Astrocyte (in vitro differentiated cells and primary cell): Measurements from ENCODE around the gene PRG2.

Source experiments
- CTCF ChIP-seq: IDR thresholded peaks from 2 replicates; pipeline ENCODE4 v1.5.1; 2011; ENCODE audit warnings: low read depth, mild to moderate bottlenecking, inconsistent platforms, low read length, moderate library complexity; ENCODE audit not compliant: insufficient read depth
- EZH2 ChIP-seq: IDR thresholded peaks from 2 replicates; pipeline ENCODE4 v1.6.1; 2012; ENCODE audit warnings: mild to moderate bottlenecking, low read length, inconsistent platforms; ENCODE audit not compliant: insufficient read depth

DNA sequence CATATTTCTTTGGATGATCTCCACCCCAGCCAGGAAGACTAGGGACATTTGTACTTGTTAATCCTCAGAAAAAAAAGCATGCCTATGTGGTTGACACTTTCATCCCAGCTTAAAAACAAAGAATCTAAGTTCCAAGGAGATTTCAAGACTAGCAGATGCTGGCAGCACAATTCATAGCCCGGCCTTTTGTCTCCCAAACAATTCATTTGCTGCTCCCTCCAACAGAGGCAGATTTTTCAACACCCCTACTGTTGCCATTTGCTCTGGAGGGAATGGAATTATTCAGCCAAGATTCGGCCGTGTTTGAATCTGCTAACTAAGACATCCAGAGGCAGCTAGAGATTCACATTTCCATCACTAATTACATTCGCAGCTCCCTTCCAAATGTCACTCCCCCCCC, 37.0 kb downstream of the PRG2 start:
- TF ChIP-seq CTCF (no peak), EZH2 (no peak)
